T1000 (cell line): ENCODE results near the gene TRMT11.
"Not testable (repeated sequence)": the region's sequence is repeated elsewhere in the genome, so short reads cannot be mapped to it uniquely, and the experiment has no call there.

Experiments
- DNase-seq: peaks from one replicate; lab custom pipeline; 2025; ENCODE audit warnings: mixed read lengths; lab: John Stamatoyannopoulos, UW

Gene TRMT11

DNA sequence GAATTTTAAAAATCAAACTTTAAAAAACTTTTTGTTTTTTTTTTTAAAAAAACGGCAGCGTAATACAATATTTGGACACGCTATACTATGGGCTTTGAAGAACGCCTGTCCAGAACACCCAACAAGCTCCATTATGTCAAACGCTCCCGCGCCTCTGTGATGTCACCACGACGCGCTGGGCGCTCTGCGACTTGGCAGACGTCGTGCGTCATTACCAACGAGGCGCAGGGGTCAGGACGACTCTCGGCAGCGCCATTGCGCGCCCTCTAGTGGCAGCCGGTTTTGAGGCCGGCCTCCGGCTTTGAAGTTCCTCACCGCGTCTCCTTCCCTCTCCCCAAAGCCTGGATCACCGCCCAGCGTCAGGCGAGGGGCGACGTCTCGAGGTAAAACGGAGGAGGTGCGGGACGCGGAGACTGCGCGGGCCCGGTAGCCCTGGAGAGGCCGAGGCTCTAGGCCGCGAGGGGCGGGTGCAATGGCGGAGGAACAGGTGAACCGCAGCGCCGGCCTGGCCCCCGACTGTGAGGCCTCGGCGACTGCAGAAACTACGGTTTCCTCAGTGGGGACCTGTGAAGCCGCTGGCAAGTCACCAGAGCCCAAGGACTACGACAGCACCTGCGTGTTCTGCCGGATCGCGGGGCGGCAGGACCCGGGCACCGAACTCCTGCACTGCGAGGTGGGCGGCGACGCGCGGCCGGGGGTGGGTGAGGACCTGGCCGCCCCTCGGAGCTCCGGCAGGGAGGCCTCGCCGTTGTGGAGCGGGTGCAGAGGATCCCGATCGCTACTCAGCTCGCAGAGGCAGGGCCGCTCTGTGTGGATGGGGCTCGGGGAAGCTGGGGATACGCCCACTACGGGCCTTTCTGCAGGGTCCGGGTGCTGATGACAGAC is 29.6 kb upstream of the TRMT11 start, which contains the start of gene HINT3:
Gene HINT3 (plus strand): TSS at position 265 of the 885 bp plus-strand sequence. CDS start 208 bp downstream, at position 473.
- peak; percentile 93 for DNase-seq

GRCh38 chr6:125957391-125957693 is 29.0 kb upstream of the TRMT11 start:
- DNase-seq: no peak

DNA sequence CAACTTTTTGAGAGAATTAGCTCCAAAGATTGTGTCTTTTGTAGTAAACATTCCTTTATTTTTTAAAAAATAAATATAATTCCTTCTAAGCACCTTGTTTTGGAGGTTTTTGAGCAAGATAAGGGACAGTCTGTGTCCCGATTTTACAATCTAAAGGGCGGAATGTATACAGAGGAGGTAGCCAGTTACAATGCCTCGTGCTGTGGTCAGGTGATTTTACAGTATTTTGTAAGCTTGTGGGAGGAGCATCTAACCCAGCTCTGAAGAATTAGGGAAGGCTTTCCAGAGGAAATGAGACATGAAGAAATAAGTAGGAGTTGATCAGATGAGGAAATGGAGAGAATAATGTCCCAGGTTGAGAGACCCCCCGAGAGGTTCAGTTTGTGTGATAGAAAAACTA is 28.5 kb upstream of the TRMT11 start:
- DNase-seq: no peak

DNA sequence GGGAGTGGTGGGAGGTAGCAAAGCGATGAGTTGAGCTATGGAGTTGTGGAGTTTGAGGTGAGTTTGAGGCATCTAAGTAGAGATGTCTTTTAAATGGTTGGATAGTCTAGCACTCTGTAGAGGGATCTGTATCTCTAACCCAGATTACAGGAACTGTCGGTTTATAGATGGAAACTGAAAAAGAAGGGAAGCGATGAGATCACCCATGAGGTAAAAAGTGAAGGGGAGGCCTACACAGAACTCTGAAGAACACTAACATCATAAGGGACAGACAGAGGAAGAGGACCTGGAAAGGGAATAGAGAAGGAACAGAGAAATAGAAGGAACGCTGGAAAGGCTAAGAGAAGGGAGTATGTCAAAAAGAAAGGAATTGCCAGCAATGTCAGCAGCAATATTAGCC is 27.3 kb upstream of the TRMT11 start:
- no peak for DNase-seq

- no peak for DNase-seq
These were observed 25.2 kb upstream of the TRMT11 start for GRCh38 chr6:125961117-125961516.

- DNase-seq: no peak
These were observed 23.3 kb upstream of the TRMT11 start for GRCh38 chr6:125962900-125963497.

GRCh38 chr6:125963817-125964216 is 22.5 kb upstream of the TRMT11 start:
- DNase-seq: no peak

DNA sequence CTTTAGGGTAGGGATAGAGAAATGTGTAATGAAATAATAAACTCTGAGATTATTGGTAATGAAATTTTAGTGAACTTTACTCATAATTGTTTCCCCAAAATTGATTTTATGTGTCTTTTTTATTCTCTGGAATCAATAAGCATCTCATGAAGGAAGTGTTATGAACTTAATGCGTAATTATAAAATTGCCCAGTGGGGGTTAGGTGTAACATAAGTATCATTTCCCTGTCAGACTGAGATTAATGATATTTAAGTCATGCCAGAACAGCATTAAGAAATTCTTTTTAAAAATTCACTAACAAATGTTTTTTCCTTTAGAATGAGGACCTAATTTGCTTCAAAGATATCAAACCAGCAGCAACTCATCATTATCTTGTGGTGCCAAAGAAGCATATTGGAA is 19.8 kb upstream of the TRMT11 start:
- no peak for DNase-seq

- DNase-seq: no peak
These were observed 17.8 kb upstream of the TRMT11 start for GRCh38 chr6:125968493-125968892.

DNA sequence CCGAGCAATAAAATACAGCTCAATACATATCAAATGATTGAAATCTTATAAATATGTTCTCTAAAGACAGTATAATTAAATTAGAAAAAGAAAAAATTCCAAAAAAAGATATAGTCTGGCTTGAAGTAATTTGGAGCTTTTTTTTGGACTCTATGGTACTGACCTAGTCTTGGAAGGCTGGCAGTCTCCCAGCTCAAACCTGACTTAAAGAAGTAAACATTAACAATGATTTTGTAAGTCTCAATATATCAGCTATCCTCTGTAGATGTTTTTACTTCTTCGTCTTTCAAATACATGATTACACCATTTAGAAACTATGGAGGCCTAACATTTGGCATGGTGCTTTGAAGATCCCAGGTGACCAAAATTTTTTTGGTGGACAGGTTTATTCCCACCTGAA is 15.6 kb upstream of the TRMT11 start:
- DNase-seq: no peak

- not testable (repeated sequence) for DNase-seq
These were observed 13.9 kb upstream of the TRMT11 start for GRCh38 chr6:125972478-125972877.

DNA sequence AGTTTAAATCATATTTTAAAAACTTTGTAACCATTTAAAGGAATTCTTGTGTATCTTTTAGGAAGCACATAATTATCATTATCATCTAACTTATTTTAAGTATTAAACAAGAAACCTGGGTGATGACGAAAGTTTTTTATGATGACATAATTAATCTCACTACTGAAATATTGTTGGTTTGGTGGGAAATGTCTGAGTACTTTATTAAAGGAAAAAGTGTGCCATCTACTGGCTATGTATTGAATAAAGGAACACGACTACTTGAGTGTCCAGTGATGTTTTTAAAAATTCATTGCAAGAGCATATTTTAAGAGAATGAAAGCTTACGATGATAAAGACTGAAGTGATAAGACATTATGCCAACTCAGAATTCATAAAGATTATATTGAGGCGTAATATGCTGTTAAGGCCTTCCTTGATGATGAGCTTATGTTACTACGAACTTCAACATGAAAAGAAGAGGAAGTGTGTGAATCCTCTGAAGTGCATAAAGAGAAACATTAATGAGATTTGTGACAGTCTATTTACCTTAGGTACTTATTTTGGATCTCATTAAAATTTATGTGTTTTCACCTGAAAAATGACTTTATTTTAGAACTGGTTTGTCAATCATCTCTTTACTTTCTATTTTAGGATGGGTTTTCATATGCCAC is 12.0 kb upstream of the TRMT11 start:
- no peak for DNase-seq

DNA sequence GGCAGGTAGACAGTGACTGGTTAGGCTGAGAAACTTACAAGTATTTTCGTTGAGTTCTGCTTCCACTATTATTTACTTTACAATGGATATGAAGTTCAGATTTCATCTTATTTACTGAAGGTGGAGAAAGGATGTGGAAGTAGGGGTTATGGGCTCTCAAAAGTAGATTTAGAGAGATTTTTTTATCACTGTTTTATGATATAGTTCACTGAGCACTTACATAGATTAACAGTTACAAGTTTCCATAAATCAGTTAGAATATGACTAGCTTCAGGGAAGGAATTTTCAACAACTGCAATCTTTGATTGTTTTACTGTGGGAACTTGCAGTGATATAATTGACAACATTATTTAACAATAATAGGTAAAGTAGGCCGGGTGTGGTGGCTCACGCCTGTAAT is 7.2 kb upstream of the TRMT11 start:
- no peak for DNase-seq

DNA sequence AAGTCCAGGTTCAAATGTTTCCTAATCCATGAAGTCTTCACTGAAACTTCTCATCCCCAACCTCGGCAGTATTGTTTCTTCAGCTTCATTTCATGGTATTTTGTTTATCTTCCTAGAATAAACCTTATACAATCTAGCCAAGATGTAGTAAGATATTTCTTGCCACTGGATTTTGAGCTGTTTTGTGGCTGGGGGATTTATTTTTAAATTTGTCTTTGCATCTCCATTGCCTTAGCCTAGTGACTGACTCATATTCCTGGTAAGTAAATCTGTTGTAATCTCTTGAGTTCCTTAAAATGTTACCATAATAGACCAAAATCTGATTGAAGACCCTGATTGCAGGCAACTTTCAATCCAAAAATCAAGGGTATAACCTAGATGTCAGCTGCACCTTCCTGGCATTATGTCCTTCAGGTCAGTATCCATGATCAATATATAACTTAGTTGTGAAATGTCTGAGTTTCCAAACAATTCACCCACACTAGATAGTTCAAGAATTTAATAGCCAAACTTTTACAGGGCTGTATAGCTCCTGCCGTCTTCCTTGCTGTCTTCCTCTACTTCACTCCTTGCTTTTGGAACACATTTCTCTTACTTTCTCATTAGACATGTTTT is 4.7 kb upstream of the TRMT11 start:
- DNase-seq: no peak

GRCh38 chr6:125983246-125983945 is 2.9 kb upstream of the TRMT11 start:
- DNase-seq: no peak

DNA sequence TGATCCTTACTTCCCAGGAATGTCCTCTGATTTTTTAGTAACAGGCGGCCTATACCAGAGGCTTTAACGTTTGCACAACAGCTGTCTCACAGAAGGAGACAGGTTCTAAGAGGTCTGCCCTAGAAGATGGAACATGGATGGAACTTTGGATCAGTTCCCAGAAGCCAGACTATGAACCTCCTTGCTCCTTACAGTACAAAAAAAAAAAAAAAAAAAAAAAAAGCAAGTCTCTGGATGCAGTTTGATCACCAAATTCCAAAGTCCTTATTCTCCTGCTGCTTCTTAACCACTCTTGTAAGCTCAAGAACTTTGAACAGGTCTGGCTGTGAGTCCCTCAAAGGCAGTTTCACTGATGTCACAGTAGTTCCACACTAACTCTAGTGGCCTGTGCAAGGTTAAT is 2.0 kb upstream of the TRMT11 start:
- no peak for DNase-seq

DNA sequence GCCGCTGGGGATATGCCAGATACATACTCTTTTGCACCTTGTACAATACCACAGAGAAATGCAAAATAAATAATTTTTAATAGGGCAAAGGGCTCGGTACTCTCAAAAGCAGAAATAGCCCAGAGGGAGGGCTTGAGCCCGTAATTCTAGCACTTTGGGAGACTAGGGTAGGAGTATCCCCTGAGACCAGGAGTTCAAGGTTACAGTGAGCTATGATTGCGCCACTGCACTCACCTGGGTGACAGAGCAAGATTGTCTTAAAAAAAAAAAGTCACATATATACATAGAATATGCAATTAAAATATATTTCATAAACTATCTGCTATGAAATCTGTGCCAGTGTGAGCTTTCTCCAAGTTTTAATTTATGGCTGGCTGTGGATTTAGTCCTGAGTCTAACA is 818 bp upstream of the TRMT11 start:
- DNase-seq: no peak

DNA sequence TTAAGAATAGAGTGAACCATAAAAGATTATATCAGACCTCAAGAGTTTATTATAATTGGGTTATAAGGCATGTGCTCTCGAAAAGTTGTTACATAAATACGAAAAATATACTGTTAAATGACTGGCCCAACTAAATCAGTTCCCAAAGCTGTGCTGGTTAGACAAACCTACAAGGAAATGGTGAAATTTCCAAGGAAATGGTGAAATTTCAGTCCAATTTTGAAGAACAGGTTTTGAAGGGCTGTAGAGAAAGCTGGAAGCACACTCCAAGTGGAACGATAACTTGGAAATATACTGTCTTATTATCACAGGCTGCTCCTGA is 400 bp upstream of the TRMT11 start:
- no peak for DNase-seq

- DNase-seq: no peak
These were observed 782 bp downstream of the TRMT11 start for GRCh38 chr6:125987026-125987617.

- DNase-seq: no peak
These were observed 1.9 kb downstream of the TRMT11 start for GRCh38 chr6:125988280-125988679.

GRCh38 chr6:125989631-125990030 is 3.3 kb downstream of the TRMT11 start:
- DNase-seq: no peak

- DNase-seq: no peak
These were observed 5.3 kb downstream of the TRMT11 start for GRCh38 chr6:125991653-125992052.
